ENCODE data around the gene DLGAP1.

- TF ChIP-seq CTCF (IDR thresholded peaks at IDR 0.05 in 4 of 5, conservative IDR thresholded peaks at IDR 0.05 in 1 of 5) (no peak), POLR2A (IDR thresholded peaks at IDR 0.05) (no peak)
Measured at GRCh38 chr18:4246374-4246773, 208.7 kb downstream of the DLGAP1 start.
